ENCODE data around the gene USP11. TPM values are rescaled to one million over a fixed set of nuclear protein-coding genes. Genes with fewer than 3 reads are reported as not detected.

The USP11 gene
- total RNA-seq, 4 donors from 2014 or later: 23.8 to 47.8 (median 28.1) TPM

- TF ChIP-seq CTCF (IDR thresholded peaks at IDR 0.05; ENCODE audit: low read depth): no peak
Observed at GRCh38 chrX:47285836-47286320, 53.1 kb downstream of the USP11 start.

DNA sequence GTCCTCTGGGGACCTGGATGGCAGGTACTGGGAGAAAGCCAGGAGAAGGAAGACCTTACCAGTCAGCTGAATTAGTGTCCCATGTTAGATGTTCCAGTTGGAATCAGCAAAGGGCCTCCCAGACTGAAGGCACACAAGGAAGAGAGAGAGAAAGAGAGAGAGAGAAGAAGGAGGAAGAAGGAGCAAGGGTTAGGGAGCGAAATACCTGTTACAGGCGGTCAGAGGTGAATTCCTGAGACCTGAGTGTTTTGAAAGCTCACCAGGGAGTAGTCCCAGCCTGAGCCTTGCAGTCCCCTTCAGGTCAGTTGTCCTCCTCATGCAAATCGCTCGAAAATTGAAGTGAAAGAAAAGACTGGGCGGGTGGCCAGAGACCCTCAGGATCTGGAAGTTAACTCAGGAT lies 60.3 kb downstream of the USP11 start:
- no peak for TF ChIP-seq CTCF (IDR thresholded peaks at IDR 0.05; ENCODE audit: low read depth)

- TF ChIP-seq CTCF (IDR thresholded peaks at IDR 0.05; ENCODE audit: low read depth): no peak
Observed at GRCh38 chrX:47296766-47297365, 64.1 kb downstream of the USP11 start.

GRCh38 chrX:47297874-47298273 lies 65.1 kb downstream of the USP11 start:
- TF ChIP-seq CTCF (IDR thresholded peaks at IDR 0.05; ENCODE audit: low read depth): no peak

Small RNA genes within 50 kb of the gene (small RNA-seq; reads per million reads assigned to genes)
- not detected for gene RN7SL785P

Other genes with a start within 250 kb of the USP11 start
- 1 to 10 TPM; 2.0 to 6.4 (median 4.0) TPM for gene RGN, start 154.6 kb upstream of the USP11 start, total RNA-seq
- gene NDUFB11, start 88.3 kb upstream of the USP11 start, total RNA-seq: 10 to 100 TPM; 44.5 to 60.2 (median 52.5) TPM
- 10 to 100 TPM; 15.8 to 22.9 (median 19.6) TPM for gene RBM10, start 87.8 kb upstream of the USP11 start, total RNA-seq
- 100 to 1,000 TPM; 106 to 137 (median 119) TPM for gene UBA1, start 39.2 kb upstream of the USP11 start, total RNA-seq
- 100 to 1,000 TPM in 1 of 4 donors, 10 to 100 TPM in 3; 57.0 to 176 (median 62.6) TPM for gene CDK16, start 14.3 kb upstream of the USP11 start, total RNA-seq
- gene ZNF157, start 137.6 kb downstream of the USP11 start, total RNA-seq: not detected